IMR-90 (cell line): ENCODE measurements around the gene PNMA8C.

Experiments used
- CTCF ChIP-seq: conservative IDR thresholded peaks from 2 replicates; pipeline ENCODE4 v1.5.1; 2012; ENCODE audit warnings: mild to moderate bottlenecking, low read depth, low read length, improper control_type of control experiment
- FOS ChIP-seq: fragments of 150-350 bp; IDR thresholded peaks from 2 replicates; pipeline ENCODE4 v1.6.1; 2016; ENCODE audit warnings: low read depth, low read length
- RAD21 ChIP-seq: IDR thresholded peaks from 2 replicates; pipeline ENCODE4 v1.6.1; 2012; ENCODE audit warnings: low read length, improper control_type of control experiment
- RFX5 ChIP-seq: IDR thresholded peaks from 2 replicates; pipeline ENCODE4 v1.8.0; 2012; ENCODE audit warnings: low read depth, mild to moderate bottlenecking, low read length, moderate library complexity
- SMC3 ChIP-seq: fragments of 150-350 bp; IDR thresholded peaks from 2 replicates; pipeline ENCODE4 v1.6.1; 2016; ENCODE audit warnings: low read depth, mild to moderate bottlenecking, antibody characterized with exemption, low read length, moderate library complexity
- USF2 ChIP-seq: fragments of 150-350 bp; IDR thresholded peaks from 2 replicates; pipeline ENCODE4 v1.6.1; 2017; ENCODE audit warnings: mild to moderate bottlenecking, antibody characterized with exemption, low read length, low read depth

GRCh38 chr19:46378268-46378667, 50.5 kb downstream of the PNMA8C start:
- TF ChIP-seq SMC3 = no peak
- TF ChIP-seq CTCF = no peak
- TF ChIP-seq FOS = no peak
- TF ChIP-seq USF2 = no peak
- no peak for TF ChIP-seq RFX5
- TF ChIP-seq RAD21 = no peak
